OCI-LY7 (cell line): ENCODE results near the gene CRIP1. TPM values are rescaled to one million over a fixed set of nuclear protein-coding genes. Genes with fewer than 3 reads are reported as not detected.

ENCODE experiments used
- BruUV-seq: library from RNA; stranded (reverse); fragments of 400-500 nt; replicated peaks from 2 replicates; lab custom pipeline; 2021; lab: Mats Ljungman, UMichigan
- CTCF ChIA-PET: fragments of 300-600 bp; sonication (Branson Sonifier 250); formaldehyde crosslinking; loops from one replicate; lab custom pipeline; 2022; ENCODE audit warnings: antibody characterized with exemption; ENCODE audit not compliant: unreplicated experiment; lab: Charles Lee
- POLR2A ChIA-PET: fragments of 300-600 bp; sonication (Branson Sonifier 250); formaldehyde crosslinking; loops from one replicate; lab custom pipeline; 2022; ENCODE audit warnings: antibody characterized with exemption; lab: Charles Lee
- DNase-seq: peaks from one replicate; pipeline ENCODE4 v3.0.0-alpha.2; 2015; ENCODE audit warnings: low spot score
- H2AFZ ChIP-seq: fragments of 200-600 bp; sonication (generic), shearing (Covaris generic); 2 replicates; pipeline ENCODE4 v1.6.1; 2014; ENCODE audit warnings: mild to moderate bottlenecking, antibody characterized with exemption, low read length, moderate library complexity
- H3K27ac ChIP-seq: fragments of 200-600 bp; sonication (generic); 2 replicates; pipeline ENCODE4 v1.5.1; 2014; ENCODE audit warnings: mixed run types, low read depth, mild to moderate bottlenecking, moderate library complexity, low read length, inconsistent platforms; ENCODE audit not compliant: poor library complexity, severe bottlenecking
- H3K36me3 ChIP-seq: fragments of 200-600 bp; sonication (generic); 2 replicates; pipeline ENCODE4 v1.6.1; 2014; ENCODE audit warnings: mild to moderate bottlenecking, antibody characterized with exemption, low read length, moderate library complexity, mixed read lengths; ENCODE audit not compliant: insufficient read depth
- H3K4me1 ChIP-seq: fragments of 200-600 bp; sonication (generic); 2 replicates; pipeline ENCODE4 v1.5.1; 2014; ENCODE audit warnings: mild to moderate bottlenecking, low read length; ENCODE audit not compliant: insufficient read depth, poor library complexity, severe bottlenecking
- H3K4me2 ChIP-seq: fragments of 200-600 bp; sonication (generic); 2 replicates; pipeline ENCODE4 v1.6.1; 2014; ENCODE audit warnings: mild to moderate bottlenecking, low read length
- H3K4me3 ChIP-seq: fragments of 200-600 bp; sonication (generic); 2 replicates; pipeline ENCODE4 v1.5.1; 2014; ENCODE audit warnings: mild to moderate bottlenecking, low read depth, low read length; ENCODE audit not compliant: poor library complexity, severe bottlenecking
- H3K79me2 ChIP-seq: fragments of 200-600 bp; sonication (generic); 2 replicates; pipeline ENCODE4 v1.6.1; 2016; ENCODE audit warnings: low read depth, mild to moderate bottlenecking, low read length, moderate library complexity, mixed read lengths; ENCODE audit not compliant: insufficient read depth
- H3K9me2 ChIP-seq: fragments of 200-600 bp; sonication (generic); 2 replicates; pipeline ENCODE4 v1.6.1; 2016; ENCODE audit warnings: mild to moderate bottlenecking, low read length, mixed read lengths; ENCODE audit not compliant: insufficient read depth
- H3K9me3 ChIP-seq: fragments of 200-600 bp; sonication (generic); 2 replicates; pipeline ENCODE4 v1.6.1; 2014; ENCODE audit warnings: mild to moderate bottlenecking, mixed run types, low read length, mixed read lengths
- H4K20me1 ChIP-seq: fragments of 200-600 bp; sonication (generic); 2 replicates; pipeline ENCODE4 v1.6.1; 2014; ENCODE audit warnings: mild to moderate bottlenecking, antibody characterized with exemption, low read length, moderate library complexity, mixed read lengths; ENCODE audit not compliant: insufficient read depth
- EZH2phosphoT487 ChIP-seq: fragments of 200-600 bp; sonication (generic); IDR thresholded peaks from 2 replicates; pipeline ENCODE4 v1.6.1; 2018; ENCODE audit warnings: low read depth, borderline replicate concordance, mild to moderate bottlenecking, mixed run types, antibody characterized with exemption, low read length, moderate library complexity, mixed read lengths
- intact Hi-C: fragments of 100-400 bp; cut with micrococcal nuclease; formaldehyde crosslinking; loops from one replicate; pipeline ENCODE4 v1.10.0; 2022; ENCODE audit not compliant: unreplicated experiment
- total RNA-seq, 2 experiments: library from RNA; depleted of rRNA in 1 of 2; stranded (reverse); fragments of >200 nt in 1 of 2; shearing (Covaris generic) in 1 of 2; gene quantifications; 2 replicates each; pipeline ENCODE4 v1.2.3, GENCODE V29; 2014 to 2022
- TF ChIP-seq, protein P1 (sequence below): fragments of 200-600 bp; sonication (generic); conservative IDR thresholded peaks from 2 replicates; pipeline ENCODE4 v1.5.1; 2014; ENCODE audit warnings: mild to moderate bottlenecking, antibody characterized with exemption, low read length, moderate library complexity, mixed read lengths

Gene CRIP1
- total RNA-seq, 2 experiments from 2014 or later = 4.6 TPM; not detected in 1

- H3K36me3 ChIP-seq = peaks cover 11% of the 10 kb centered on the region; the same call in 1 of the 2 replicates
- peak; percentile 85 for DNase-seq
- ChIA-PET POLR2A (no interaction called here), CTCF (interaction anchor here (0.7 to 0.9 kb wide), 6 partner anchors 10 to 102 kb away, joined by 3 to 21 read pairs (median 8); no protein-coding TSS in a partner anchor)
- TF ChIP-seq, protein P1, sequence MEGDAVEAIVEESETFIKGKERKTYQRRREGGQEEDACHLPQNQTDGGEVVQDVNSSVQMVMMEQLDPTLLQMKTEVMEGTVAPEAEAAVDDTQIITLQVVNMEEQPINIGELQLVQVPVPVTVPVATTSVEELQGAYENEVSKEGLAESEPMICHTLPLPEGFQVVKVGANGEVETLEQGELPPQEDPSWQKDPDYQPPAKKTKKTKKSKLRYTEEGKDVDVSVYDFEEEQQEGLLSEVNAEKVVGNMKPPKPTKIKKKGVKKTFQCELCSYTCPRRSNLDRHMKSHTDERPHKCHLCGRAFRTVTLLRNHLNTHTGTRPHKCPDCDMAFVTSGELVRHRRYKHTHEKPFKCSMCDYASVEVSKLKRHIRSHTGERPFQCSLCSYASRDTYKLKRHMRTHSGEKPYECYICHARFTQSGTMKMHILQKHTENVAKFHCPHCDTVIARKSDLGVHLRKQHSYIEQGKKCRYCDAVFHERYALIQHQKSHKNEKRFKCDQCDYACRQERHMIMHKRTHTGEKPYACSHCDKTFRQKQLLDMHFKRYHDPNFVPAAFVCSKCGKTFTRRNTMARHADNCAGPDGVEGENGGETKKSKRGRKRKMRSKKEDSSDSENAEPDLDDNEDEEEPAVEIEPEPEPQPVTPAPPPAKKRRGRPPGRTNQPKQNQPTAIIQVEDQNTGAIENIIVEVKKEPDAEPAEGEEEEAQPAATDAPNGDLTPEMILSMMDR = no peak
- TF ChIP-seq EZH2phosphoT487 = no peak
- 0 out of 2 replicates have a peak, but pooled peaks cover 6% of the 10 kb centered on the region for H3K79me2 ChIP-seq
- H3K4me2 ChIP-seq = peak overlapping the region; percentile 70
- H3K4me1 ChIP-seq = peaks cover 34% of the 10 kb centered on the region
- H3K27ac ChIP-seq = peak overlapping the region; percentile 80
- no peak overlapping the region for H2AFZ ChIP-seq
- H3K9me2 ChIP-seq = no peaks in the 10 kb centered on the region
- BruUV-seq = TSS peak; percentile 75
- H3K4me3 ChIP-seq = peak overlapping the region; percentile 96
- H4K20me1 ChIP-seq = peaks cover 4% of the 10 kb centered on the region; the same call in 1 of the 2 replicates
- intact Hi-C loops = loop anchor here (1.0 to 2.0 kb wide), 2 partner anchors 41 to 93 kb away; partner anchors contain the start of gene TEX22
- no peaks in the 10 kb centered on the region for H3K9me3 ChIP-seq
Observed at GRCh38 chr14:105491366-105491973, 4.8 kb downstream of the CRIP1 start.

- POLR2A ChIA-PET = no interaction called here
- H3K9me2 ChIP-seq = no peaks in the 10 kb centered on the region
- peaks cover 27% of the 10 kb centered on the region for H3K4me1 ChIP-seq
- no TSS peak for BruUV-seq
- H2AFZ ChIP-seq = no peak overlapping the region
- no peak overlapping the region for H3K27ac ChIP-seq
- peaks cover 11% of the 10 kb centered on the region; the same call in 1 of the 2 replicates for H3K36me3 ChIP-seq
- peak overlapping the region; percentile 70 for H3K4me2 ChIP-seq
- H3K4me3 ChIP-seq = peak overlapping the region; percentile 96
- no peaks in the 10 kb centered on the region for H3K9me3 ChIP-seq
- CTCF ChIA-PET = interaction anchor here (0.7 to 0.9 kb wide), 5 partner anchors 11 to 102 kb away, joined by 3 to 21 read pairs (median 11); no protein-coding TSS in a partner anchor
- intact Hi-C loops = no loop called here
- H4K20me1 ChIP-seq = peaks cover 4% of the 10 kb centered on the region; the same call in 1 of the 2 replicates
- DNase-seq = no peak
- 0 out of 2 replicates have a peak, but pooled peaks cover 6% of the 10 kb centered on the region for H3K79me2 ChIP-seq
- TF ChIP-seq, protein P1 = no peak
- TF ChIP-seq EZH2phosphoT487 = no peak
Observed at GRCh38 chr14:105492031-105492970, 5.6 kb downstream of the CRIP1 start.
